Liver (tissue), 9 donors: ENCODE results near the gene MAP2K3. TPM values are rescaled to one million over a fixed set of nuclear protein-coding genes. Genes with fewer than 3 reads are reported as not detected.

Experiments
- DNase-seq: peaks from one replicate; pipeline ENCODE4 v3.0.0-alpha.2; 2017; ENCODE audit warnings: low spot score
- H3K27ac ChIP-seq, 2 donors: one replicate each; pipeline ENCODE4 v1.7.0; 2013; ENCODE audit warnings: inconsistent platforms in 2 of 2, low read length in 2 of 2, control low read depth in 1 of 2, low read depth in 1 of 2, mild to moderate bottlenecking in 1 of 2
- H3K27me3 ChIP-seq, 4 donors: one replicate each; pipeline versions ENCODE4 v1.6.1 to v1.7.0; 2013; ENCODE audit warnings: low read length in 3 of 4, inconsistent platforms in 1 of 4, mild to moderate bottlenecking in 1 of 4, moderate library complexity in 1 of 4; ENCODE audit not compliant: control insufficient read depth in 4 of 4, insufficient read depth in 4 of 4
- H3K36me3 ChIP-seq, 4 donors: one replicate each; pipeline versions ENCODE4 v1.6.1 to v1.7.0; 2013; ENCODE audit warnings: low read length in 3 of 4, mild to moderate bottlenecking in 3 of 4, low read depth in 1 of 4, moderate library complexity in 1 of 4; ENCODE audit not compliant: control insufficient read depth in 4 of 4, insufficient read depth in 3 of 4
- H3K4me1 ChIP-seq, 4 donors: one replicate each; pipeline versions ENCODE4 v1.6.1 to v1.7.0; 2013; ENCODE audit warnings: low read length in 3 of 4, mild to moderate bottlenecking in 3 of 4, moderate library complexity in 1 of 4; ENCODE audit not compliant: control insufficient read depth in 4 of 4, insufficient read depth in 4 of 4
- H3K4me3 ChIP-seq, 3 donors: one replicate each; pipeline versions ENCODE4 v1.6.1 to v1.7.0; 2013; ENCODE audit warnings: low read length in 3 of 3, control low read depth in 1 of 3, low read depth in 1 of 3, mild to moderate bottlenecking in 1 of 3
- H3K9ac ChIP-seq, 2 donors: one replicate each; pipeline ENCODE4 v1.7.0; 2013; ENCODE audit warnings: low read length in 2 of 2, mild to moderate bottlenecking in 2 of 2, moderate library complexity in 2 of 2, control low read depth in 1 of 2, low read depth in 1 of 2
- H3K9me3 ChIP-seq, 4 donors: one replicate each; pipeline versions ENCODE4 v1.6.1 to v1.7.0; 2013; ENCODE audit warnings: low read length in 3 of 4; ENCODE audit not compliant: control insufficient read depth in 4 of 4
- FOXA1 ChIP-seq: IDR thresholded peaks from 2 replicates; pipeline ENCODE4 v1.6.1; 2016; ENCODE audit warnings: antibody characterized with exemption
- FOXA2 ChIP-seq: IDR thresholded peaks from 2 replicates; pipeline ENCODE4 v1.6.1; 2016; ENCODE audit warnings: antibody characterized with exemption
- GABPA ChIP-seq, 2 donors: IDR thresholded peaks in 1 of 2; conservative IDR thresholded peaks in 1 of 2; 2 replicates each; pipeline ENCODE4 v1.6.1; 2016; ENCODE audit warnings: antibody characterized with exemption in 2 of 2, mild to moderate bottlenecking in 1 of 2, moderate library complexity in 1 of 2
- HNF4A ChIP-seq, 2 donors: conservative IDR thresholded peaks; 2 replicates each; pipeline ENCODE4 v1.6.1; 2016; ENCODE audit warnings: antibody characterized with exemption in 2 of 2, mild to moderate bottlenecking in 2 of 2
- HNF4G ChIP-seq: IDR thresholded peaks from 2 replicates; pipeline ENCODE4 v1.6.1; 2016; ENCODE audit warnings: antibody characterized with exemption
- JUND ChIP-seq, 2 donors: IDR thresholded peaks; 2 replicates each; pipeline ENCODE4 v1.6.1; 2016; ENCODE audit warnings: antibody characterized with exemption in 2 of 2
- NR2F2 ChIP-seq: IDR thresholded peaks from 2 replicates; pipeline ENCODE4 v1.6.1; 2016; ENCODE audit warnings: antibody characterized with exemption
- RXRA ChIP-seq, 2 donors: IDR thresholded peaks; 2 replicates each; pipeline ENCODE4 v1.6.1; 2017 to 2018; ENCODE audit warnings: antibody characterized with exemption in 2 of 2, mild to moderate bottlenecking in 1 of 2
- SP1 ChIP-seq: IDR thresholded peaks from 2 replicates; pipeline ENCODE4 v1.6.1; 2018; ENCODE audit warnings: antibody characterized with exemption, mild to moderate bottlenecking
- TAF1 ChIP-seq: conservative IDR thresholded peaks from 2 replicates; pipeline ENCODE4 v1.6.1; 2016; ENCODE audit warnings: antibody characterized with exemption, mild to moderate bottlenecking
- YY1 ChIP-seq: IDR thresholded peaks from 2 replicates; pipeline ENCODE4 v1.6.1; 2016; ENCODE audit warnings: antibody characterized with exemption, mild to moderate bottlenecking
- WGBS: extraction: QIAGEN DNeasy Blood & Tissue Kit; methylation state at CpG from one replicate; pipeline ENCODE4 v1.1.7; 2013; 5-methylcytosine and 5-hydroxymethylcytosine counted together
- polyA plus RNA-seq, 2 donors: library from polyadenylated mRNA; stranded (reverse) in 1 of 2; unstranded in 1 of 2; fragments of 200-250 nt in 1 of 2; fragments of >200 nt in 1 of 2; fragmentation: Nextera tagmentation in 1 of 2; extraction: Ambion mirVana in 1 of 2; gene quantifications; one replicate each; pipeline versions ENCODE4 v1.2.1 to v1.2.3, GENCODE V29; 2013 to 2015
- total RNA-seq, 2 donors: library from RNA; depleted of rRNA; stranded (reverse); fragments of >200 nt; gene quantifications; one replicate each; pipeline ENCODE4 v1.2.3, GENCODE V29; 2014
- TF ChIP-seq, protein P1 (sequence below): fragments of 150-350 bp; IDR thresholded peaks from 2 replicates; pipeline ENCODE4 v1.5.1; 2017; ENCODE audit warnings: improper control_type of control experiment, low read depth, low read length; ENCODE audit not compliant: missing input control
- TF ChIP-seq, protein P2 (sequence below): IDR thresholded peaks from 2 replicates; pipeline ENCODE4 v1.6.1; 2016; ENCODE audit warnings: antibody characterized with exemption
- TF ChIP-seq, protein P3 (sequence below): IDR thresholded peaks from 2 replicates; pipeline ENCODE4 v1.6.1; 2016; ENCODE audit warnings: antibody characterized with exemption
- donor health status: healthy.
- donor health status: healthy.
- donor health status: healthy.
- donor health status: healthy.
- donor health status: healthy.

The MAP2K3 gene
- total and polyA plus RNA-seq, 4 donors, result 21.6 to 88.4 (median 30.5) TPM

DNA sequence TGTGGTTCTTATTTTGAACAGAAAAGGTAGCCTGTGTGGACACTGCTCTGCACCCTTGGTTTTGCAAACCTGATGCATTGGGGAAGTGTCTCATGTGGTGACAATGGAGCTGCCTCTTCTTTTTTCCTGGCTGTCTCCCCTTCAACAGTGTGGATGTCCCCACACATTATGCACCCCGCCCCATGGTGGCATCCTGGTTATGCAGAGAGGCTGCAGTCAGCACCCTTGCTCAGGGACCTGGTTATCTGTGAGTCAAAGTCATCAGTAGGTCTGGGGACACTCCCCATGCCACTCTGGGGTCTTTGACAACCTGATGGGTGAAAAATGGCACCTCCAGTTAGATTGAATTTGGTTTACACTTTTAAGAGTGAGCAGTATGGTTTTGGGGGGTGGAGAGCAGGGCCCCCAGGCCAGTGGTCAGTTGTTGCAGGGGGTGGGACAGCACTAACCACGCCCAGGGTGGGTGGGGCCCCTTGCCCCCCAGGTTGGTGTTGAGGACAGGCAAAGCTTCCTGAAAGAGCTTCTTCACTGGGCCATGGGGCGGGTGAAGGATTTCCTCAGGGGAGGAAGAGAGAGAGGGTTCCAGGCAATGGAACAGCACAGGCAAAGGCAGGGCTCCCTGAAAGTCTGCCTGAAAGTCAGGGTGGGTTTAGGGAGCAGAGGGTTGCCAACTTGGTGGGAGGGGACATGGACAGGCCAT lies 67.0 kb downstream of the MAP2K3 start:
- Histone ChIP-seq H3K27me3 (no peaks in the 10 kb centered on the region), H3K4me1 (no peaks in the 10 kb centered on the region), H3K9ac (no peak overlapping the region), H3K27ac (no peak overlapping the region), H3K4me3 (no peak overlapping the region), H3K9me3 (no peaks in the 10 kb centered on the region), H3K36me3 (no peaks in the 10 kb centered on the region)
- WGBS, result 65% methylated on average over 3 of the region's 3 CpGs
- TF ChIP-seq HNF4A (conservative IDR thresholded peaks at IDR 0.05), result no peak
- no peak for TF ChIP-seq TAF1
- TF ChIP-seq RXRA (IDR thresholded peaks at IDR 0.05), result no peak
- TF ChIP-seq JUND (IDR thresholded peaks at IDR 0.05), result no peak
- no peak for TF ChIP-seq YY1
- TF ChIP-seq GABPA (IDR thresholded peaks at IDR 0.05 in 1 of 2, conservative IDR thresholded peaks at IDR 0.05 in 1 of 2), result no peak
- TF ChIP-seq FOXA1, result no peak
- TF ChIP-seq, protein P1, sequence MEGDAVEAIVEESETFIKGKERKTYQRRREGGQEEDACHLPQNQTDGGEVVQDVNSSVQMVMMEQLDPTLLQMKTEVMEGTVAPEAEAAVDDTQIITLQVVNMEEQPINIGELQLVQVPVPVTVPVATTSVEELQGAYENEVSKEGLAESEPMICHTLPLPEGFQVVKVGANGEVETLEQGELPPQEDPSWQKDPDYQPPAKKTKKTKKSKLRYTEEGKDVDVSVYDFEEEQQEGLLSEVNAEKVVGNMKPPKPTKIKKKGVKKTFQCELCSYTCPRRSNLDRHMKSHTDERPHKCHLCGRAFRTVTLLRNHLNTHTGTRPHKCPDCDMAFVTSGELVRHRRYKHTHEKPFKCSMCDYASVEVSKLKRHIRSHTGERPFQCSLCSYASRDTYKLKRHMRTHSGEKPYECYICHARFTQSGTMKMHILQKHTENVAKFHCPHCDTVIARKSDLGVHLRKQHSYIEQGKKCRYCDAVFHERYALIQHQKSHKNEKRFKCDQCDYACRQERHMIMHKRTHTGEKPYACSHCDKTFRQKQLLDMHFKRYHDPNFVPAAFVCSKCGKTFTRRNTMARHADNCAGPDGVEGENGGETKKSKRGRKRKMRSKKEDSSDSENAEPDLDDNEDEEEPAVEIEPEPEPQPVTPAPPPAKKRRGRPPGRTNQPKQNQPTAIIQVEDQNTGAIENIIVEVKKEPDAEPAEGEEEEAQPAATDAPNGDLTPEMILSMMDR, result no peak
- TF ChIP-seq, protein P2, sequence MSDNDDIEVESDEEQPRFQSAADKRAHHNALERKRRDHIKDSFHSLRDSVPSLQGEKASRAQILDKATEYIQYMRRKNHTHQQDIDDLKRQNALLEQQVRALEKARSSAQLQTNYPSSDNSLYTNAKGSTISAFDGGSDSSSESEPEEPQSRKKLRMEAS, result no peak
- TF ChIP-seq NR2F2, result no peak
- no peak for DNase-seq

DNA sequence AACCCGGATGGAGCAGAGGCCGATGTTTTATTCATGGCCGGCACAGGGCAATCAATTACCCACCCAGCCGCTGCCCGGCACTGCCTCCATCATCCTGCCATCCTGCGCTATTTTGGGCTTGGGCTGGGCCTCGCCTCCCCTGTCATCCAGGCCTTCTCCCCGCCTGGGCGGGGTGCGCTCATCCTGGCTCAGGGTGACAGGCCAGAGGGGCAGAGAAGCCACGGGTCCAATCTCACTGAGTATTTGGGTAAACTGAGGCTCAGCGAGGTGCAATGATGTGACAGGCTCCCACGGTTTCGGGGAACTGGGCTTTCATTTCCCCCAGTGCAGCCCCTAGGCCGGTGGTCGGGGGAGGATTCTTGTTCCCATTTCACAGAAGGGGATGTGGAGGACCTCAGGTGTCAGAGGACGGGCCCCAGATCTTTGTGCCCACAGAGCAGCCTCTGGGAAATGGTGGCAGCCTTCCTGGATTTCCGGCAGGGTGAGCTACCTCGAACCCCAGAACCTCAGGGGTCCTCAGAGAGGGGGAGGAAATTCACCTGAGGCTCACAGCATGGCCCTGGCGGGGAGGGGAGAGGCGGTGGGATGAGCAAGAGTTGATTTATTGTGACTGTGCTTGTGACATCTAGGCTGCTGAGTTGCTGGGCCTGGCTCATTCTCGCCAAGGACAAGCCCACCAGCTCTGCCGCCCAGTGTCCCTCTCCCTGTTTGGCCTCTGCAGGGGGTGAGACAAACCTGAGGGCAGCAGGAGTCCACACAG lies 67.9 kb downstream of the MAP2K3 start:
- Histone ChIP-seq H3K36me3 (no peaks in the 10 kb centered on the region), H3K27me3 (no peaks in the 10 kb centered on the region), H3K4me1 (no peaks in the 10 kb centered on the region), H3K9ac (no peak overlapping the region), H3K9me3 (no peaks in the 10 kb centered on the region), H3K4me3 (no peak overlapping the region), H3K27ac (no peak overlapping the region)
- no peak for DNase-seq
- TF ChIP-seq YY1, result no peak
- no peak for TF ChIP-seq FOXA2
- TF ChIP-seq FOXA1, result no peak
- TF ChIP-seq SP1, result no peak
- no peak for TF ChIP-seq GABPA (IDR thresholded peaks at IDR 0.05 in 1 of 2, conservative IDR thresholded peaks at IDR 0.05 in 1 of 2)
- TF ChIP-seq, protein P3, sequence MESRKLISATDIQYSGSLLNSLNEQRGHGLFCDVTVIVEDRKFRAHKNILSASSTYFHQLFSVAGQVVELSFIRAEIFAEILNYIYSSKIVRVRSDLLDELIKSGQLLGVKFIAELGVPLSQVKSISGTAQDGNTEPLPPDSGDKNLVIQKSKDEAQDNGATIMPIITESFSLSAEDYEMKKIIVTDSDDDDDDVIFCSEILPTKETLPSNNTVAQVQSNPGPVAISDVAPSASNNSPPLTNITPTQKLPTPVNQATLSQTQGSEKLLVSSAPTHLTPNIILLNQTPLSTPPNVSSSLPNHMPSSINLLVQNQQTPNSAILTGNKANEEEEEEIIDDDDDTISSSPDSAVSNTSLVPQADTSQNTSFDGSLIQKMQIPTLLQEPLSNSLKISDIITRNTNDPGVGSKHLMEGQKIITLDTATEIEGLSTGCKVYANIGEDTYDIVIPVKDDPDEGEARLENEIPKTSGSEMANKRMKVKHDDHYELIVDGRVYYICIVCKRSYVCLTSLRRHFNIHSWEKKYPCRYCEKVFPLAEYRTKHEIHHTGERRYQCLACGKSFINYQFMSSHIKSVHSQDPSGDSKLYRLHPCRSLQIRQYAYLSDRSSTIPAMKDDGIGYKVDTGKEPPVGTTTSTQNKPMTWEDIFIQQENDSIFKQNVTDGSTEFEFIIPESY, result no peak
- no peak for TF ChIP-seq HNF4G
- TF ChIP-seq RXRA (IDR thresholded peaks at IDR 0.05), result no peak
- no peak for TF ChIP-seq TAF1
- TF ChIP-seq, protein P2, result no peak
- no peak for TF ChIP-seq JUND (IDR thresholded peaks at IDR 0.05)
- TF ChIP-seq HNF4A (conservative IDR thresholded peaks at IDR 0.05), result no peak
- WGBS, result 92% methylated on average over 23 of the region's 23 CpGs
